ENCODE data around the gene ACSS2. TPM values are rescaled to one million over a fixed set of nuclear protein-coding genes. Genes with fewer than 3 reads are reported as not detected.
A peak's percentile ranks its signal among the peaks of the same experiment; 100 is the strongest.

ACSS2 gene, protein sequence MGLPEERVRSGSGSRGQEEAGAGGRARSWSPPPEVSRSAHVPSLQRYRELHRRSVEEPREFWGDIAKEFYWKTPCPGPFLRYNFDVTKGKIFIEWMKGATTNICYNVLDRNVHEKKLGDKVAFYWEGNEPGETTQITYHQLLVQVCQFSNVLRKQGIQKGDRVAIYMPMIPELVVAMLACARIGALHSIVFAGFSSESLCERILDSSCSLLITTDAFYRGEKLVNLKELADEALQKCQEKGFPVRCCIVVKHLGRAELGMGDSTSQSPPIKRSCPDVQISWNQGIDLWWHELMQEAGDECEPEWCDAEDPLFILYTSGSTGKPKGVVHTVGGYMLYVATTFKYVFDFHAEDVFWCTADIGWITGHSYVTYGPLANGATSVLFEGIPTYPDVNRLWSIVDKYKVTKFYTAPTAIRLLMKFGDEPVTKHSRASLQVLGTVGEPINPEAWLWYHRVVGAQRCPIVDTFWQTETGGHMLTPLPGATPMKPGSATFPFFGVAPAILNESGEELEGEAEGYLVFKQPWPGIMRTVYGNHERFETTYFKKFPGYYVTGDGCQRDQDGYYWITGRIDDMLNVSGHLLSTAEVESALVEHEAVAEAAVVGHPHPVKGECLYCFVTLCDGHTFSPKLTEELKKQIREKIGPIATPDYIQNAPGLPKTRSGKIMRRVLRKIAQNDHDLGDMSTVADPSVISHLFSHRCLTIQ
- polyA plus RNA-seq (ENCODE audit: low read depth in 6 of 6): 10 to 100 TPM in 1 of 6 donors, 1 to 10 TPM in 5; 4.8 to 20.1 (median 5.7) TPM

GRCh38 chr20:34876406-34877282 is at the start of gene ACSS2:
Gene ACSS2 (plus strand): TSS chr20:34876612. CDS start chr20:34876646, 34 bp downstream.
- DNase-seq (peak; percentile 85), ATAC-seq (ENCODE audit: low read depth in 2 of 2) (peak; percentile 74 to 76)
- no peaks in the 10 kb centered on the region for H3K9me3 Mint-ChIP-seq
- no peaks in the 10 kb centered on the region for H3K36me3 Mint-ChIP-seq
- peaks cover 41 to 50% (median 46%) of the 10 kb centered on the region in 3 donors for H3K4me1 Mint-ChIP-seq
- peak within 1 kb of the TSS; percentile 67 to 96 (median 79) for H3K27ac Mint-ChIP-seq
- no peaks in the 10 kb centered on the region for H3K27me3 Mint-ChIP-seq
- peak within 1 kb of the TSS; percentile 84 to 95 (median 92) for H3K4me3 Mint-ChIP-seq

GRCh38 chr20:34829191-34829590 is 47.2 kb upstream of the ACSS2 start:
- peaks cover 12 to 15% (median 14%) of the 10 kb centered on the region in 3 donors for H3K4me1 Mint-ChIP-seq
- DNase-seq: no peak
- peak overlapping the region in 2 of 8 donors; percentile 21 to 36 for H3K4me3 Mint-ChIP-seq
- H3K36me3 Mint-ChIP-seq: no peaks in the 10 kb centered on the region
- H3K27ac Mint-ChIP-seq: no peak overlapping the region
- no peaks in the 10 kb centered on the region for H3K9me3 Mint-ChIP-seq
- ATAC-seq (ENCODE audit: low read depth in 2 of 2): no peak
- H3K27me3 Mint-ChIP-seq: peaks cover 5 to 10% (median 8%) of the 10 kb centered on the region in 3 donors

- H3K36me3 Mint-ChIP-seq: no peaks in the 10 kb centered on the region
- H3K4me1 Mint-ChIP-seq: peaks cover 0 to 6% (median 2%) of the 10 kb centered on the region in 3 donors
- H3K27ac Mint-ChIP-seq: no peak overlapping the region
- ATAC-seq (ENCODE audit: low read depth in 2 of 2) (no peak), DNase-seq (no peak)
- peaks cover 8 to 13% (median 9%) of the 10 kb centered on the region in 3 donors for H3K27me3 Mint-ChIP-seq
- no peaks in the 10 kb centered on the region for H3K9me3 Mint-ChIP-seq
- H3K4me3 Mint-ChIP-seq: no peak overlapping the region
These were observed 44.5 kb upstream of the ACSS2 start for GRCh38 chr20:34831936-34832335.

- peak; percentile 30 to 43 for ATAC-seq (ENCODE audit: low read depth in 2 of 2)
- peaks cover 0 to 6% (median 2%) of the 10 kb centered on the region in 3 donors for H3K4me1 Mint-ChIP-seq
- peaks cover 8 to 13% (median 9%) of the 10 kb centered on the region in 3 donors for H3K27me3 Mint-ChIP-seq
- no peaks in the 10 kb centered on the region for H3K36me3 Mint-ChIP-seq
- DNase-seq: peak; percentile 46
- H3K9me3 Mint-ChIP-seq: no peaks in the 10 kb centered on the region
- H3K27ac Mint-ChIP-seq: peak overlapping the region in 1 of 6 donors; percentile 76
- no peak overlapping the region for H3K4me3 Mint-ChIP-seq
These were observed 41.9 kb upstream of the ACSS2 start for GRCh38 chr20:34834459-34834893.

DNA sequence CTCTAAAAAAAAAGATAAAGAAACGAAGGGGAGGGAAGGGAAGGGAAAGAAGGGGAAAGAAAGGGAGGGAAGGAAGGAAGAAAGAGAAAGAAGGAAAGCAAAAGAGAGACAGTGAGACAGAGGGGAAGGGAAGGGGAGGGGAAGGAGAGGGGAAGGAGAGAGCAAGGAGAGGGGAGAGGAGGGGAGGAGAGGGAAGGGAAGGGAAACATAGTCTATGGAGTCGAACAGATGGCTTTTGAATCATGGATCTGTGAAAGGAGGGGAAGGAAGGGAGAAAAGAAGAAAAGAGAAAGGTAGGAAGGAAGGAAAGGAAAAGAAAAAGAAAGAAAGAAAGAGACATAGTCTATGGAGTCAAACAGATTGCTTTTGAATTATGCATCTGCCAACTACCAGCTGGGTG is 34.3 kb upstream of the ACSS2 start:
- Mint-ChIP-seq H3K27me3 (peaks cover 0 to 10% (median 0%) of the 10 kb centered on the region in 3 donors), H3K4me3 (no peak overlapping the region), H3K36me3 (no peaks in the 10 kb centered on the region), H3K27ac (peak overlapping the region in 1 of 6 donors; percentile 67), H3K9me3 (no peaks in the 10 kb centered on the region), H3K4me1 (no peaks in the 10 kb centered on the region)
- ATAC-seq (ENCODE audit: low read depth in 2 of 2): no peak
- no peak for DNase-seq

GRCh38 chr20:34843421-34843820 is 33.0 kb upstream of the ACSS2 start:
- DNase-seq (no peak), ATAC-seq (ENCODE audit: low read depth in 2 of 2) (no peak)
- Mint-ChIP-seq H3K27me3 (peaks cover 0 to 10% (median 0%) of the 10 kb centered on the region in 3 donors), H3K4me3 (no peak overlapping the region), H3K36me3 (no peaks in the 10 kb centered on the region), H3K9me3 (no peaks in the 10 kb centered on the region), H3K4me1 (no peaks in the 10 kb centered on the region), H3K27ac (no peak overlapping the region)

DNA sequence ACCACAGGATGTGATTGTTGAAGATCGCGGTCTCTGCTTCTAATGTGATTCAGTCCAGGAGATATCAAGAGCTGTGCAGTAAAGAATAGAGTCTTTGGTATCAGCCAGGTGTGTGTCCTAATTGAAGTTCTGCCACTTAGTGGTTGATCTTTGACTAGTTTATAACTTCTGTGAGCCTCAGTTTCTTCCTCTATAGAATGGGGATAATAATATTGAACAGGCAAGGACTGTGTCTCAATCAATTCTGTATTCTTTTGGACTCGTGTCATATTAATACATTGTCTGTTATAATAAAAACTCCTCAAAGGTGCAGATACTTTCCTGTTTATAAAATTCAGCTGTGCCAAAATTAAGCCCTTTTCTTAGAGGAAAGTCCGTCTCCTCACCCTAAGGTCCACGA is 27.8 kb upstream of the ACSS2 start:
- H3K9me3 Mint-ChIP-seq: no peaks in the 10 kb centered on the region
- DNase-seq (no peak), ATAC-seq (ENCODE audit: low read depth in 2 of 2) (no peak)
- H3K4me1 Mint-ChIP-seq: no peaks in the 10 kb centered on the region
- no peaks in the 10 kb centered on the region for H3K27me3 Mint-ChIP-seq
- H3K36me3 Mint-ChIP-seq: peaks cover 0 to 5% of the 10 kb centered on the region in 2 donors
- no peak overlapping the region for H3K4me3 Mint-ChIP-seq
- H3K27ac Mint-ChIP-seq: no peak overlapping the region

DNA sequence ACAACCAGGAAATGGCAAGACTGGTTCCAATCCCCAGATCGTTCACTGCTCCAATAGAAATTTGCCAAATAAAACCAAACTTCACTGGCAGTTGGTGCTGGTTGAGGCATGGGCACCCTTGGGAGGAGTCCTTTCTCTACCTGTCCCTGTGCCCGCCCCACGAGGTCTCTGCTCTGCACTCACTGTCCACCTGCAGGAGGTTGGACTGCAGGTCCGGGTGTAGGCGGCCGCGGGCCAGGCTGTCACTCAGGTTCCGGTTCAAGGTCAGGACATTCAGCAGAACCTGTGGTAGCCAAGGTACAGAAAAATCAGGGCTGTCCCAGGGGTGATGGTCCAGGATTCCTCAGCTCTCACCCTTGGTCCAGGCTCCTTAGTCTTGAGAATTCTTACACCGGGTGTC is 26.6 kb upstream of the ACSS2 start:
- Mint-ChIP-seq H3K27ac (peak overlapping the region in 2 of 6 donors; percentile 37 to 61), H3K9me3 (no peaks in the 10 kb centered on the region), H3K4me1 (no peaks in the 10 kb centered on the region), H3K27me3 (no peaks in the 10 kb centered on the region), H3K36me3 (peaks cover 0 to 5% of the 10 kb centered on the region in 2 donors), H3K4me3 (no peak overlapping the region)
- DNase-seq (no peak), ATAC-seq (ENCODE audit: low read depth in 2 of 2) (no peak)

DNA sequence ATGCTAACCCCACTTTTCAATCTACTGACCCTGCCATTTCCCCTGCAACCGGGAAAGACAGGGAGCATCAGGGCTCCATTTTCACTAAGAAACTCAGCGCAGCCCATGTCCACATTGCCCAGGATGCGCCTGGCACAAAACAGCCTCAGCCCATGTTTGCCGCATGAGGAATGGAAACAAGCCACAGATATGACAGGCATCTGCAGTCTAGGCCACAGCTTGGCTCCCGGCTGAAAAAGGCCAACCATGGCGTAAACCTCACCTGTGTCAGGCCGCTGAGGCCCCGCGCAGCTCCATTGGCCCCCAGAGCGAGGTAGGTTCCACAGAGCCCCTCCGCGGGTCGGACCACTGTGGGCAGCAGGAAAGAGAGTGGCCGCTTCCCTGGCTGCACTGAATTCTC is 25.4 kb upstream of the ACSS2 start:
- Mint-ChIP-seq H3K9me3 (no peaks in the 10 kb centered on the region), H3K4me3 (no peak overlapping the region), H3K4me1 (no peaks in the 10 kb centered on the region), H3K36me3 (peaks cover 0 to 9% of the 10 kb centered on the region in 2 donors), H3K27me3 (no peaks in the 10 kb centered on the region), H3K27ac (no peak overlapping the region)
- DNase-seq (no peak), ATAC-seq (ENCODE audit: low read depth in 2 of 2) (no peak)

DNA sequence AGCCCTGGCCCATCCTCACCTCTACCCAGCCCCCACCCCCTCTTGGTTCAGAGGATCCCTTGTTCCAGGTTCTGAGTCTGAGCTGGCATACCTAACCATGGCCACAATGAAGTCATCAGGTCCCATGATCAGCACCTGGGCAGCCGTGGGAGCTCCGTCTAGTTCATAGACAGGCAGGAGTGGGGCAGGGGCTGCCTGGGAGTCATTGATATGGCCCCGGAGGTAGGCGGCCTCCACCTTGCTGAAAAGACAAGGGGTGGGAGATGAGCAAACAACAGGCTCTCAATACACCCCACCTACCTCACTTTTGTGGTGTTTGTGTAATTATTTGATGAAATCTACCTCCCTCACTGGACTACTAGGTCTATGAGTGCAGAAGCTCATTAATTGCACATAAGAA is 24.1 kb upstream of the ACSS2 start:
- H3K27me3 Mint-ChIP-seq: no peaks in the 10 kb centered on the region
- H3K4me3 Mint-ChIP-seq: no peak overlapping the region
- no peak for DNase-seq
- no peak for ATAC-seq (ENCODE audit: low read depth in 2 of 2)
- no peak overlapping the region for H3K27ac Mint-ChIP-seq
- peaks cover 0 to 9% of the 10 kb centered on the region in 2 donors for H3K36me3 Mint-ChIP-seq
- no peaks in the 10 kb centered on the region for H3K9me3 Mint-ChIP-seq
- no peaks in the 10 kb centered on the region for H3K4me1 Mint-ChIP-seq

GRCh38 chr20:34859367-34859766 is 17.0 kb upstream of the ACSS2 start:
- H3K27me3 Mint-ChIP-seq: no peaks in the 10 kb centered on the region
- H3K9me3 Mint-ChIP-seq: no peaks in the 10 kb centered on the region
- peaks cover 0 to 5% (median 0%) of the 10 kb centered on the region in 3 donors for H3K4me1 Mint-ChIP-seq
- H3K27ac Mint-ChIP-seq: peak overlapping the region in 1 of 6 donors; percentile 67
- no peak for ATAC-seq (ENCODE audit: low read depth in 2 of 2)
- no peak for DNase-seq
- peaks cover 6 to 8% of the 10 kb centered on the region in 2 donors for H3K36me3 Mint-ChIP-seq
- H3K4me3 Mint-ChIP-seq: no peak overlapping the region

DNA sequence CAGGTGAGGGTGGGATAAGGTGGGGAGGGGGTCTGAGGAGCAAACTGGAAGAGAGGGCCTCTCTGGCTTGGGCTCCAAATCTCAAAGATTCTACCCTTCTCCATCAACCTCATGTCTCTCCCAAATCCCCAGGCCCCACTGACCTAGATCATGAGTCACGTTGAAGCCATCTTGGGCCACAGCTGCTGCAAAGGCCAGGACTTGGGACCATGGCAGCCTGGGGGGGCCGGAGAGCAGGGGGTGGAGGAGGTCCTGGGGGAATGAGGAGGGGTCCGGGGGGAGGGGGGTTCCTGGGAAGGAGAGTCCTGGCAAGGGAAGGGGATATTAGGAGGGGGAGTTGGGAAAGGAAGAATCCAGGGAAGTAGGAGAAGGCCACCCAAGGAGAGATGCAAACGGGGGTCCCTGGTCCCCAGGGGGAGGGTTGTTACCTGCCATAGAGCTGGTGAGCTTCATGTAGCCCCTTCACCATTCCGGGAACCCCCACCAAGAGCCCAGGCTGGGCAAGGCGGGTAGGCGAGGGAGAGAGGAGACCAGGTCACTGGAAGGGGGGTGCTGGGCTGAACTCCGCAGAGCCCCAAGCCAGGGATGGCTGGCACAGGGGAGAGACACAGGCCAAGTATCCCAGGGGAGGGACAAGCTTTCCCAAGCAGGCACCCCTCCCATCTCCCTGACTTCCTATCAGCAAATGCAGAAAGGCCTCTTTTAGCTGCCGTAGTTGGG is 16.4 kb upstream of the ACSS2 start:
- Mint-ChIP-seq H3K27ac (no peak overlapping the region), H3K36me3 (peaks cover 6 to 8% of the 10 kb centered on the region in 2 donors), H3K4me1 (peaks cover 0 to 5% (median 1%) of the 10 kb centered on the region in 3 donors), H3K27me3 (no peaks in the 10 kb centered on the region), H3K4me3 (no peak overlapping the region), H3K9me3 (no peaks in the 10 kb centered on the region)
- DNase-seq (no peak), ATAC-seq (ENCODE audit: low read depth in 2 of 2) (no peak)

All from naive B cell (primary cell).